HepG2 (cell line): ENCODE results near the gene SLC23A2. TPM values are rescaled to one million over a fixed set of nuclear protein-coding genes. Genes with fewer than 3 reads are reported as not detected.

Source experiments
- ASH2L ChIP-seq: fragments of 300-600, 200-600 bp; sonication (generic); IDR thresholded peaks from 2 replicates; pipeline ENCODE4 v1.7.0; 2017; ENCODE audit warnings: low read depth, mild to moderate bottlenecking, moderate library complexity, mixed read lengths, low read length; ENCODE audit not compliant: insufficient read length
- ATF4 ChIP-seq, 2 experiments: fragments of 450-650 bp in 1 of 2; sonication (generic) in 1 of 2; formaldehyde crosslinking; IDR thresholded peaks; 2 replicates each; pipeline versions ENCODE4 v1.5.0 to v1.8.0; 2020 to 2022; ENCODE audit warnings: mild to moderate bottlenecking in 1 of 2, missing genetic modification reagents in 1 of 2
- E2F1 ChIP-seq: sonication (generic); formaldehyde crosslinking; IDR thresholded peaks from 2 replicates; pipeline ENCODE4 v1.5.0; 2020; ENCODE audit warnings: missing genetic modification reagents
- FUBP1 ChIP-seq: sonication (generic); formaldehyde crosslinking; IDR thresholded peaks from 2 replicates; pipeline ENCODE4 v1.5.1; 2020; ENCODE audit warnings: missing genetic modification reagents, mild to moderate bottlenecking, borderline replicate concordance
- GLI4 ChIP-seq: sonication (generic); formaldehyde crosslinking; IDR thresholded peaks from 2 replicates; pipeline ENCODE4 v1.5.1; 2020; ENCODE audit warnings: missing genetic modification reagents, mild to moderate bottlenecking, moderate library complexity, borderline replicate concordance
- GRHL1 ChIP-seq: sonication (generic); formaldehyde crosslinking; conservative IDR thresholded peaks from 2 replicates; pipeline ENCODE4 v1.8.0; 2022; ENCODE audit warnings: missing genetic modification reagents
- IKZF1 ChIP-seq: fragments of 450-650 bp; IDR thresholded peaks from 2 replicates; pipeline ENCODE4 v1.7.1; 2016
- PHF5A ChIP-seq: IDR thresholded peaks from one replicate; pipeline ENCODE4 v1.6.1; 2018; ENCODE audit warnings: low read depth, missing genetic modification reagents; ENCODE audit not compliant: unreplicated experiment
- SNAPC4 ChIP-seq: sonication (generic); formaldehyde crosslinking; IDR thresholded peaks from 2 replicates; pipeline ENCODE4 v1.4.0; 2020; ENCODE audit warnings: mild to moderate bottlenecking, missing genetic modification reagents
- SP5 ChIP-seq: IDR thresholded peaks from 2 replicates; pipeline ENCODE4 v1.6.1; 2016; ENCODE audit warnings: low read depth, borderline replicate concordance
- ZNF12 ChIP-seq: sonication (generic); formaldehyde crosslinking; IDR thresholded peaks from 2 replicates; pipeline ENCODE4 v1.5.0; 2020; ENCODE audit warnings: missing genetic modification reagents
- ZNF264 ChIP-seq: sonication (generic); formaldehyde crosslinking; IDR thresholded peaks from 2 replicates; pipeline ENCODE4 v1.4.0; 2020; ENCODE audit warnings: missing genetic modification reagents
- ZNF317 ChIP-seq: sonication (generic); formaldehyde crosslinking; IDR thresholded peaks from 2 replicates; pipeline ENCODE4 v1.5.0; 2020; ENCODE audit warnings: mild to moderate bottlenecking, missing genetic modification reagents
- ZNF333 ChIP-seq: sonication (generic); formaldehyde crosslinking; IDR thresholded peaks from 2 replicates; pipeline ENCODE4 v1.4.0; 2020; ENCODE audit warnings: mild to moderate bottlenecking, missing genetic modification reagents, borderline replicate concordance
- ZNF549 ChIP-seq: sonication (generic); formaldehyde crosslinking; IDR thresholded peaks from 2 replicates; pipeline ENCODE4 v1.5.0; 2020; ENCODE audit warnings: missing genetic modification reagents
- ZNF768 ChIP-seq: sonication (generic); formaldehyde crosslinking; IDR thresholded peaks from 2 replicates; pipeline ENCODE4 v1.4.0; 2020; ENCODE audit warnings: missing genetic modification reagents
- ZNF780A ChIP-seq: sonication (generic); formaldehyde crosslinking; IDR thresholded peaks from 2 replicates; pipeline ENCODE4 v1.8.0; 2022; ENCODE audit warnings: mild to moderate bottlenecking, missing genetic modification reagents, moderate library complexity
- ZSCAN22 ChIP-seq: sonication (generic); formaldehyde crosslinking; IDR thresholded peaks from 2 replicates; pipeline ENCODE4 v1.4.0; 2020; ENCODE audit warnings: mild to moderate bottlenecking, missing genetic modification reagents
- polyA plus RNA-seq, 8 experiments: library from polyadenylated mRNA; depleted of rRNA in 3 of 8; stranded (reverse) in 7 of 8; unstranded in 1 of 8; fragments of >200 nt; fragmentation: Illumina TruSeq in 4 of 8; extraction: Trizol in 4 of 8; gene quantifications; 2 replicates each; pipeline versions ENCODE4 v1.2.1 to v1.2.3, GENCODE V29; 2011 to 2016; ENCODE audit warnings: low read depth in 4 of 8, missing spikeins in 1 of 8, mixed read lengths in 1 of 8; ENCODE audit not compliant: insufficient read depth in 1 of 8
- total RNA-seq, 5 experiments: library from RNA; depleted of rRNA; stranded (reverse); fragments of >200 nt; fragmentation: Illumina TruSeq; extraction: Trizol; gene quantifications; 2 replicates each; pipeline ENCODE4 v1.2.3, GENCODE V29; 2016; ENCODE audit warnings: low read depth in 1 of 5

SLC23A2 gene
- total and polyA plus RNA-seq, 2 of the 13 experiments (the other 11 are each of a cell fraction or from before 2014, with no cell fraction given): 42.2 to 51.2 TPM

GRCh38 chr20:4961746-4962145, 39.6 kb downstream of the SLC23A2 start (continued):
- TF ChIP-seq PHF5A (no peak), ZNF768 (CRISPR knock-in tag) (no peak), E2F1 (CRISPR knock-in tag) (no peak), ZNF333 (no peak), ZSCAN22 (CRISPR knock-in tag) (no peak), IKZF1 (no peak), ZNF12 (CRISPR knock-in tag) (peak; percentile 91; the same call in 1 of the 2 replicates), SP5 (CRISPR knock-in tag) (peak; percentile 90), GLI4 (CRISPR knock-in tag) (no peak), ZNF317 (CRISPR knock-in tag) (peak; percentile 97), FUBP1 (no peak), ASH2L (peak; percentile 71), SNAPC4 (peak; percentile 77; the same call in 1 of the 2 replicates), ZNF780A (CRISPR knock-in tag) (0 out of 2 replicates have a peak, but pooled peaks have one; percentile 41), ATF4 (CRISPR knock-in tag; IDR thresholded peaks at IDR 0.05) (peak in 1 of 2 experiments; percentile 96; a peak in 2 of 4 replicates), ZNF549 (CRISPR knock-in tag) (no peak), ZNF264 (peak; percentile 78), GRHL1 (CRISPR knock-in tag) (no peak)
